K562 (cell line): Measurements from ENCODE around the gene COL23A1.

ENCODE experiments used
- CTCF ChIP-seq, 3 experiments: IDR thresholded peaks in 2 of 3; conservative IDR thresholded peaks in 1 of 3; 2 replicates each; pipeline ENCODE4 v1.5.1; 2011 to 2012; ENCODE audit warnings: low read length in 3 of 3, mild to moderate bottlenecking in 3 of 3, control low read depth in 2 of 3, improper control_type of control experiment in 1 of 3, inconsistent platforms in 1 of 3, low read depth in 1 of 3, mixed read lengths in 1 of 3, moderate library complexity in 1 of 3; ENCODE audit not compliant: insufficient read depth in 2 of 3
- GTF2F1 ChIP-seq: IDR thresholded peaks from 2 replicates; pipeline ENCODE4 v1.6.1; 2011; ENCODE audit warnings: low read depth, low read length, improper control_type of control experiment
- MTA3 ChIP-seq: fragments of 450-650 bp; formaldehyde crosslinking; IDR thresholded peaks from 2 replicates; pipeline ENCODE4 v1.6.1; 2017; ENCODE audit warnings: mild to moderate bottlenecking, borderline replicate concordance
- NBN ChIP-seq: fragments of 450-650 bp; IDR thresholded peaks from 2 replicates; pipeline ENCODE4 v1.6.1; 2016; ENCODE audit warnings: low read depth, mild to moderate bottlenecking
- POLR2A ChIP-seq: fragments of 450-650 bp; conservative IDR thresholded peaks from 2 replicates; pipeline ENCODE4 v1.6.1; 2016
- POLR2AphosphoS5 ChIP-seq: IDR thresholded peaks from 2 replicates; pipeline ENCODE4 v1.6.1; 2011; ENCODE audit warnings: mild to moderate bottlenecking, low read depth, low read length, moderate library complexity; ENCODE audit not compliant: control insufficient read depth, insufficient read depth
- STAG1 ChIP-seq: sonication (generic); formaldehyde crosslinking; IDR thresholded peaks from 2 replicates; pipeline ENCODE4 v1.5.0; 2020; ENCODE audit warnings: missing genetic modification reagents, borderline replicate concordance
- TBP ChIP-seq: optimal IDR thresholded peaks from 2 replicates; pipeline ENCODE3; 2011; ENCODE audit warnings: low read depth, low read length, improper control_type of control experiment
- U2AF1 ChIP-seq: fragments of 200-400 bp; formaldehyde crosslinking; optimal IDR thresholded peaks from 2 replicates; pipeline ENCODE3; 2017; ENCODE audit warnings: mild to moderate bottlenecking, low read depth, low read length, moderate library complexity

GRCh38 chr5:178280631-178281030 lies 309.6 kb downstream of the COL23A1 start:
- TF ChIP-seq MTA3 (no peak), CTCF (IDR thresholded peaks at IDR 0.05 in 2 of 3, conservative IDR thresholded peaks at IDR 0.05 in 1 of 3; ENCODE audit: insufficient read depth in 2 of 3, low read depth in 1 of 3, low read length in 3 of 3) (no peak), POLR2AphosphoS5 (no peak), STAG1 (CRISPR knock-in tag) (no peak), U2AF1 (no peak), TBP (no peak), NBN (no peak), POLR2A (no peak), GTF2F1 (no peak)
